Suprapubic skin (tissue), 4 donors: ENCODE data around the gene NRG3.

Experiments used
- EP300 ChIP-seq: sonication (generic); formaldehyde crosslinking; IDR thresholded peaks from one replicate; pipeline ENCODE4 v1.6.1; 2017; ENCODE audit warnings: antibody characterized with exemption
- POLR2A ChIP-seq, 2 donors: fragments of 450-650 bp; IDR thresholded peaks; one replicate each; pipeline ENCODE4 v1.6.1; 2017; ENCODE audit warnings: antibody characterized with exemption in 2 of 2, mild to moderate bottlenecking in 2 of 2, moderate library complexity in 2 of 2
- POLR2AphosphoS5 ChIP-seq, 3 donors: sonication (generic); formaldehyde crosslinking; IDR thresholded peaks; one replicate each; pipeline ENCODE4 v1.6.1; 2017; ENCODE audit warnings: antibody characterized with exemption in 3 of 3
- TF ChIP-seq, protein P1 (sequence below), 2 donors: fragments of 200-600 bp in 1 of 2; fragments of 450-650 bp in 1 of 2; sonication (generic) in 1 of 2; IDR thresholded peaks; one replicate each; pipeline ENCODE4 v1.5.1; 2016 to 2019; ENCODE audit warnings: antibody characterized with exemption in 2 of 2, mild to moderate bottlenecking in 1 of 2, moderate library complexity in 1 of 2

GRCh38 chr10:82888809-82889455 is 1013.9 kb downstream of the NRG3 start:
- TF ChIP-seq, protein P1, sequence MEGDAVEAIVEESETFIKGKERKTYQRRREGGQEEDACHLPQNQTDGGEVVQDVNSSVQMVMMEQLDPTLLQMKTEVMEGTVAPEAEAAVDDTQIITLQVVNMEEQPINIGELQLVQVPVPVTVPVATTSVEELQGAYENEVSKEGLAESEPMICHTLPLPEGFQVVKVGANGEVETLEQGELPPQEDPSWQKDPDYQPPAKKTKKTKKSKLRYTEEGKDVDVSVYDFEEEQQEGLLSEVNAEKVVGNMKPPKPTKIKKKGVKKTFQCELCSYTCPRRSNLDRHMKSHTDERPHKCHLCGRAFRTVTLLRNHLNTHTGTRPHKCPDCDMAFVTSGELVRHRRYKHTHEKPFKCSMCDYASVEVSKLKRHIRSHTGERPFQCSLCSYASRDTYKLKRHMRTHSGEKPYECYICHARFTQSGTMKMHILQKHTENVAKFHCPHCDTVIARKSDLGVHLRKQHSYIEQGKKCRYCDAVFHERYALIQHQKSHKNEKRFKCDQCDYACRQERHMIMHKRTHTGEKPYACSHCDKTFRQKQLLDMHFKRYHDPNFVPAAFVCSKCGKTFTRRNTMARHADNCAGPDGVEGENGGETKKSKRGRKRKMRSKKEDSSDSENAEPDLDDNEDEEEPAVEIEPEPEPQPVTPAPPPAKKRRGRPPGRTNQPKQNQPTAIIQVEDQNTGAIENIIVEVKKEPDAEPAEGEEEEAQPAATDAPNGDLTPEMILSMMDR (IDR thresholded peaks at IDR 0.05): no peak
- TF ChIP-seq EP300 (no peak), POLR2A (IDR thresholded peaks at IDR 0.05) (no peak), POLR2AphosphoS5 (IDR thresholded peaks at IDR 0.05) (no peak)
